GM21526 (cell line): ENCODE results near the gene DNAJC7.
"Not testable (repeated sequence)": the region's sequence is repeated elsewhere in the genome, so short reads cannot be mapped to it uniquely, and the experiment has no call there.

Experiments used
- ATAC-seq: cut with Tn5 transposase; IDR thresholded peaks from one replicate; pipeline ENCODE4 v1.9.1; 2021; ENCODE audit warnings: moderate library complexity; ENCODE audit not compliant: unreplicated experiment, low FRiP score

The DNAJC7 gene

GRCh38 chr17:41962111-41962510, 55.1 kb downstream of the DNAJC7 start:
- ATAC-seq, result no peak

- ATAC-seq, result no peak
Measured at GRCh38 chr17:41959336-41960095, 57.7 kb downstream of the DNAJC7 start.

GRCh38 chr17:41959030-41959335, 58.3 kb downstream of the DNAJC7 start:
- ATAC-seq, result no peak

GRCh38 chr17:41957869-41958439, 59.3 kb downstream of the DNAJC7 start:
- no peak for ATAC-seq

GRCh38 chr17:41957031-41957868, 60.0 kb downstream of the DNAJC7 start:
- ATAC-seq, result no peak

GRCh38 chr17:41956522-41956921, 60.7 kb downstream of the DNAJC7 start:
- ATAC-seq, result no peak

GRCh38 chr17:41948762-41949460, 68.3 kb downstream of the DNAJC7 start:
- no peak for ATAC-seq

- no peak for ATAC-seq
Measured at GRCh38 chr17:41944943-41945342, 72.3 kb downstream of the DNAJC7 start.

- ATAC-seq, result no peak
Measured at GRCh38 chr17:41943492-41943891, 73.7 kb downstream of the DNAJC7 start.

GRCh38 chr17:41942626-41943373, 74.4 kb downstream of the DNAJC7 start:
- no peak for ATAC-seq

- ATAC-seq, result no peak
Measured at GRCh38 chr17:41941168-41941567, 76.1 kb downstream of the DNAJC7 start.

- no peak for ATAC-seq
Measured at GRCh38 chr17:41939693-41940090, 77.5 kb downstream of the DNAJC7 start.

- ATAC-seq, result no peak
Measured at GRCh38 chr17:41939044-41939692, 78.1 kb downstream of the DNAJC7 start.

- ATAC-seq, result no peak
Measured at GRCh38 chr17:41937970-41938954, 79.0 kb downstream of the DNAJC7 start.

- ATAC-seq, result no peak
Measured at GRCh38 chr17:41935641-41936040, 81.6 kb downstream of the DNAJC7 start.

- ATAC-seq, result no peak
Measured at GRCh38 chr17:41932816-41933389, 84.3 kb downstream of the DNAJC7 start.

- not testable (repeated sequence) for ATAC-seq
Measured at GRCh38 chr17:41931715-41932114, 85.5 kb downstream of the DNAJC7 start.

GRCh38 chr17:41930833-41931156, 86.4 kb downstream of the DNAJC7 start:
- ATAC-seq, result not testable (repeated sequence)
